ENCODE results near the gene PABPC1L. TPM values are rescaled to one million over a fixed set of nuclear protein-coding genes. Genes with fewer than 3 reads are reported as not detected.

PABPC1L gene
- total RNA-seq, 1 experiment from 2014 or later: 11.4 TPM

- in situ Hi-C loops (cut with HindIII; ENCODE audit: low sequenced_read_pairs): no loop called here
- no peak for DNase-seq (ENCODE audit: low spot score)
These were observed 23.1 kb downstream of the PABPC1L start for GRCh38 chr20:44932916-44933315.

- in situ Hi-C loops (cut with HindIII; ENCODE audit: low sequenced_read_pairs): no loop called here
- no peak for DNase-seq (ENCODE audit: low spot score)
These were observed 26.6 kb downstream of the PABPC1L start for GRCh38 chr20:44936510-44936909.

- in situ Hi-C loops (cut with HindIII; ENCODE audit: low sequenced_read_pairs): no loop called here
- no peak for DNase-seq (ENCODE audit: low spot score)
These were observed 28.8 kb downstream of the PABPC1L start for GRCh38 chr20:44938637-44939036.

GRCh38 chr20:44941120-44941691 is 31.3 kb downstream of the PABPC1L start:
- in situ Hi-C loops (cut with HindIII; ENCODE audit: low sequenced_read_pairs): no loop called here
- no peak for DNase-seq (ENCODE audit: low spot score)

- DNase-seq (ENCODE audit: low spot score): no peak
- in situ Hi-C loops (cut with HindIII; ENCODE audit: low sequenced_read_pairs): no loop called here
These were observed 32.6 kb downstream of the PABPC1L start for GRCh38 chr20:44942264-44942973.

GRCh38 chr20:44943828-44944227 is 34.0 kb downstream of the PABPC1L start:
- in situ Hi-C loops (cut with HindIII; ENCODE audit: low sequenced_read_pairs): no loop called here
- DNase-seq (ENCODE audit: low spot score): no peak

- in situ Hi-C loops (cut with HindIII; ENCODE audit: low sequenced_read_pairs): no loop called here
- DNase-seq (ENCODE audit: low spot score): no peak
These were observed 35.4 kb downstream of the PABPC1L start for GRCh38 chr20:44945261-44945660.

- no peak for DNase-seq (ENCODE audit: low spot score)
- in situ Hi-C loops (cut with HindIII; ENCODE audit: low sequenced_read_pairs): no loop called here
These were observed 36.5 kb downstream of the PABPC1L start for GRCh38 chr20:44946271-44946852.

- DNase-seq (ENCODE audit: low spot score): no peak
- in situ Hi-C loops (cut with HindIII; ENCODE audit: low sequenced_read_pairs): no loop called here
These were observed 38.2 kb downstream of the PABPC1L start for GRCh38 chr20:44948107-44948506.

GRCh38 chr20:44948513-44948912 is 38.7 kb downstream of the PABPC1L start:
- DNase-seq (ENCODE audit: low spot score): no peak
- in situ Hi-C loops (cut with HindIII; ENCODE audit: low sequenced_read_pairs): no loop called here

GRCh38 chr20:44950368-44950767 is 40.5 kb downstream of the PABPC1L start:
- no peak for DNase-seq (ENCODE audit: low spot score)
- in situ Hi-C loops (cut with HindIII; ENCODE audit: low sequenced_read_pairs): no loop called here

- no peak for DNase-seq (ENCODE audit: low spot score)
- in situ Hi-C loops (cut with HindIII; ENCODE audit: low sequenced_read_pairs): no loop called here
These were observed 42.9 kb downstream of the PABPC1L start for GRCh38 chr20:44952731-44953130.

- in situ Hi-C loops (cut with HindIII; ENCODE audit: low sequenced_read_pairs): no loop called here
- no peak for DNase-seq (ENCODE audit: low spot score)
These were observed 44.4 kb downstream of the PABPC1L start for GRCh38 chr20:44954211-44954610.

GRCh38 chr20:44955270-44955669 is 45.4 kb downstream of the PABPC1L start:
- in situ Hi-C loops (cut with HindIII; ENCODE audit: low sequenced_read_pairs): no loop called here
- no peak for DNase-seq (ENCODE audit: low spot score)

- in situ Hi-C loops (cut with HindIII; ENCODE audit: low sequenced_read_pairs): no loop called here
- no peak for DNase-seq (ENCODE audit: low spot score)
These were observed 46.5 kb downstream of the PABPC1L start for GRCh38 chr20:44956410-44956809.

GRCh38 chr20:44958276-44958675 is 48.4 kb downstream of the PABPC1L start:
- in situ Hi-C loops (cut with HindIII; ENCODE audit: low sequenced_read_pairs): no loop called here
- DNase-seq (ENCODE audit: low spot score): no peak

- in situ Hi-C loops (cut with HindIII; ENCODE audit: low sequenced_read_pairs): no loop called here
- DNase-seq (ENCODE audit: low spot score): peak; percentile 11
These were observed 49.3 kb downstream of the PABPC1L start for GRCh38 chr20:44959082-44959637.

GRCh38 chr20:44959638-44960102 is 49.8 kb downstream of the PABPC1L start:
- DNase-seq (ENCODE audit: low spot score): peak; percentile 38
- in situ Hi-C loops (cut with HindIII; ENCODE audit: low sequenced_read_pairs): no loop called here

- peak; percentile 94 for DNase-seq (ENCODE audit: low spot score)
- in situ Hi-C loops (cut with HindIII; ENCODE audit: low sequenced_read_pairs): no loop called here
These were observed 50.4 kb downstream of the PABPC1L start, which contains the start of gene TOMM34 for GRCh38 chr20:44960103-44960852. Gene TOMM34, minus strand, starts transcription at chr20:44960397. Its CDS starts 64 bp downstream, at chr20:44960333.

All from G401 (cell line).